Trophoblast cell (in vitro differentiated cells and primary cell): ENCODE results near the gene PXN.

Source experiments
- DNase-seq, 2 donors: peaks; one replicate each; pipeline ENCODE4 v3.0.0-alpha.2; 2016
- H2AFZ ChIP-seq: 2 replicates; pipeline ENCODE4 v1.6.1; 2013; ENCODE audit warnings: low read length, moderate library complexity, mild to moderate bottlenecking; ENCODE audit not compliant: insufficient read depth, poor library complexity
- H2AK5ac ChIP-seq: 2 replicates; pipeline ENCODE4 v1.6.1; 2013; ENCODE audit warnings: mild to moderate bottlenecking, low read length
- H2BK120ac ChIP-seq: 2 replicates; pipeline ENCODE4 v1.6.1; 2013; ENCODE audit warnings: low read length, mild to moderate bottlenecking, moderate library complexity; ENCODE audit not compliant: insufficient read depth, poor library complexity
- H2BK12ac ChIP-seq: 2 replicates; pipeline ENCODE4 v1.6.1; 2013; ENCODE audit warnings: mild to moderate bottlenecking, low read length, moderate library complexity
- H2BK5ac ChIP-seq: 2 replicates; pipeline ENCODE4 v1.6.1; 2013; ENCODE audit warnings: low read length, low read depth, moderate library complexity, mild to moderate bottlenecking; ENCODE audit not compliant: poor library complexity
- H3K14ac ChIP-seq: 2 replicates; pipeline ENCODE4 v1.6.1; 2013; ENCODE audit warnings: mild to moderate bottlenecking, low read length
- H3K18ac ChIP-seq: 2 replicates; pipeline ENCODE4 v1.6.1; 2013; ENCODE audit warnings: mild to moderate bottlenecking, low read length
- H3K23ac ChIP-seq: 2 replicates; pipeline ENCODE4 v1.6.1; 2013; ENCODE audit warnings: low read length
- H3K27ac ChIP-seq: 2 replicates; pipeline ENCODE4 v1.5.1; 2013; ENCODE audit warnings: low read depth, mild to moderate bottlenecking, inconsistent platforms, low read length, moderate library complexity
- H3K27me3 ChIP-seq: 2 replicates; pipeline ENCODE4 v1.6.1; 2013; ENCODE audit warnings: inconsistent platforms, mild to moderate bottlenecking, low read length, moderate library complexity; ENCODE audit not compliant: insufficient read depth
- H3K36me3 ChIP-seq, 2 experiments: 1 replicate in 1 of 2; 2 replicates in 1 of 2; pipeline ENCODE4 v1.6.1; 2013; ENCODE audit warnings: low read length in 2 of 2, mild to moderate bottlenecking in 2 of 2, moderate library complexity in 1 of 2; ENCODE audit not compliant: insufficient read depth in 2 of 2, control insufficient read depth in 1 of 2
- H3K4ac ChIP-seq: 2 replicates; pipeline ENCODE4 v1.6.1; 2013; ENCODE audit warnings: low read depth, mild to moderate bottlenecking, low read length, moderate library complexity
- H3K4me1 ChIP-seq, 2 experiments: 1 replicate in 1 of 2; 2 replicates in 1 of 2; pipeline ENCODE4 v1.6.1; 2013; ENCODE audit warnings: low read length in 2 of 2, mild to moderate bottlenecking in 2 of 2, moderate library complexity in 1 of 2; ENCODE audit not compliant: insufficient read depth in 2 of 2, control insufficient read depth in 1 of 2
- H3K4me2 ChIP-seq: 2 replicates; pipeline ENCODE4 v1.6.1; 2013; ENCODE audit warnings: inconsistent platforms, mild to moderate bottlenecking, low read length, moderate library complexity
- H3K4me3 ChIP-seq: 2 replicates; pipeline ENCODE4 v1.5.1; 2013; ENCODE audit warnings: mild to moderate bottlenecking, low read depth, low read length, inconsistent platforms
- H3K79me1 ChIP-seq: one replicate; pipeline ENCODE4 v1.6.1; 2013; ENCODE audit warnings: low read length
- H3K79me2 ChIP-seq: 2 replicates; pipeline ENCODE4 v1.6.1; 2013; ENCODE audit warnings: low read length, mild to moderate bottlenecking; ENCODE audit not compliant: control insufficient read depth, insufficient read depth, poor library complexity
- H3K9ac ChIP-seq: 2 replicates; pipeline ENCODE4 v1.6.1; 2013; ENCODE audit warnings: mild to moderate bottlenecking, low read length
- H3K9me3 ChIP-seq: 2 replicates; pipeline ENCODE4 v1.6.1; 2013; ENCODE audit warnings: low read depth, mild to moderate bottlenecking, control low read depth, inconsistent platforms, low read length; ENCODE audit not compliant: insufficient read depth
- H4K12ac ChIP-seq: 2 replicates; pipeline ENCODE4 v1.6.1; 2013; ENCODE audit warnings: low read depth, mild to moderate bottlenecking, low read length, moderate library complexity
- H4K8ac ChIP-seq: 2 replicates; pipeline ENCODE4 v1.6.1; 2013; ENCODE audit warnings: low read depth, mild to moderate bottlenecking, low read length, moderate library complexity
- H4K91ac ChIP-seq: one replicate; pipeline ENCODE4 v1.6.1; 2013; ENCODE audit warnings: low read depth, mild to moderate bottlenecking, low read length, moderate library complexity
- WGBS: extraction: QIAGEN DNeasy Blood & Tissue Kit; methylation state at CpG from one replicate; pipeline ENCODE4 v1.1.7; 2013; ENCODE audit warnings: missing lambda C conversion rate; ENCODE audit not compliant: insufficient read length, insufficient coverage; ENCODE audit errors: extremely low coverage; 5-methylcytosine and 5-hydroxymethylcytosine counted together

Gene PXN

GRCh38 chr12:120240495-120240833 is 25.1 kb downstream of the PXN start:
- H2AFZ ChIP-seq, result no peak overlapping the region
- peaks cover 27 to 38% of the 10 kb centered on the region in 2 experiments for H3K4me1 ChIP-seq
- DNase-seq, result no peak
- no peak overlapping the region for H4K91ac ChIP-seq
- no peaks in the 10 kb centered on the region for H3K27me3 ChIP-seq
- H2AK5ac ChIP-seq, result no peak overlapping the region
- H4K12ac ChIP-seq, result no peak overlapping the region
- no peak overlapping the region for H2BK12ac ChIP-seq
- H3K14ac ChIP-seq, result no peak overlapping the region
- peak overlapping the region; percentile 26 for H3K18ac ChIP-seq
- no peak overlapping the region for H3K4me2 ChIP-seq
- peaks cover 2% of the 10 kb centered on the region for H3K9me3 ChIP-seq
- H3K79me1 ChIP-seq, result no peaks in the 10 kb centered on the region
- no peak overlapping the region for H3K9ac ChIP-seq
- no peak overlapping the region for H2BK120ac ChIP-seq
- peaks cover 42% of the 10 kb centered on the region for H3K79me2 ChIP-seq
- no CpG with 5 or more reads among the region's 5 CpGs for WGBS
- no peak overlapping the region for H3K27ac ChIP-seq
- peak overlapping the region; percentile 89 for H3K4ac ChIP-seq
- no peak overlapping the region for H2BK5ac ChIP-seq
- H3K23ac ChIP-seq, result no peak overlapping the region
- H3K4me3 ChIP-seq, result no peak overlapping the region
- peaks cover 9 to 14% of the 10 kb centered on the region in 2 experiments for H3K36me3 ChIP-seq
- H4K8ac ChIP-seq, result no peak overlapping the region

DNA sequence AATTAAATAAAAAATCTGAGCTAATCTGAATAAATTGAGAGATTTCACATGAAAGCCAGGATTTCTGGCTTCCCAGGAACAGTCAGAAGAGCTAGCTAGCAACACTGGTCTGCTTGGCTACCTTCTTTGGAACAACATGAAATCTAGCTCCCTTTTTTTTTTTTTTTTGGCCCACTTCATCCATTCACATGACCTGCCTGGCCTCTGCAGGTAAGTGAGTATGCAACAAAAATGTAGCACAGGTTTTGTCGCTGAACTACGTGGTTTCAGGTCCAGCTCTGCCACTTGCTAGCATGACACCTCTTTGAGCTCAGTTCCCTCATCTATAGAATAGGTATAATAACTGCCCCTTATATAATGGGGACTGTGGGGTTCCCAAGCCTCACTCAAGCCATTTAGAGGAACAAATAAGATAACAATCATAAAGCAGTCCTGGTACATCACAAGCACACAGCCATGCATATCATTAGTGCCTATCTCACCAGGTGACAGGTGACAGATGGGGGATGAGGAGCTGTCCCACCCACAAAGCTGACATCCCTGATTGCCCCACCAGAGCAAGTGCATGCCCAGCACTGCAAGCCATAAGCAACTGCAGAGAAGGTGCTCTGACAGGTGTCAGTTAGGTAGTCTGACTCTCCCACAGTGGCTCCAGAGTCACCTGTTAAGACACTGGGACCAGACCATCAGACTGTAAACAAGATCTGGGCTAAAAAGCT is 25.6 kb downstream of the PXN start:
- Histone ChIP-seq H3K4me3 (no peak overlapping the region), H4K91ac (no peak overlapping the region), H3K23ac (no peak overlapping the region), H4K8ac (no peak overlapping the region), H3K27ac (no peak overlapping the region), H3K4me2 (no peak overlapping the region), H3K9ac (no peak overlapping the region), H4K12ac (no peak overlapping the region), H2BK12ac (no peak overlapping the region), H2BK5ac (no peak overlapping the region), H3K27me3 (no peaks in the 10 kb centered on the region), H3K18ac (no peak overlapping the region), H3K4me1 (peaks cover 29 to 41% of the 10 kb centered on the region in 2 experiments), H3K36me3 (peaks cover 9 to 14% of the 10 kb centered on the region in 2 experiments), H2AK5ac (no peak overlapping the region), H2BK120ac (no peak overlapping the region), H3K9me3 (peaks cover 2% of the 10 kb centered on the region), H2AFZ (no peak overlapping the region), H3K79me2 (peaks cover 45% of the 10 kb centered on the region), H3K79me1 (peaks cover 2% of the 10 kb centered on the region), H3K4ac (peak overlapping the region; percentile 89), H3K14ac (no peak overlapping the region)
- DNase-seq, result peak in 1 of 2 donors; percentile 52
- no CpG with 5 or more reads among the region's 2 CpGs for WGBS

- Histone ChIP-seq H3K18ac (no peak overlapping the region), H2BK120ac (no peak overlapping the region), H3K4me2 (no peak overlapping the region), H2BK12ac (no peak overlapping the region), H4K91ac (no peak overlapping the region), H3K36me3 (peaks cover 9 to 14% of the 10 kb centered on the region in 2 experiments), H2AK5ac (no peak overlapping the region), H3K4ac (peak overlapping the region; percentile 75), H3K4me1 (peaks cover 33 to 48% of the 10 kb centered on the region in 2 experiments), H3K79me1 (peaks cover 4% of the 10 kb centered on the region), H3K9me3 (peaks cover 2% of the 10 kb centered on the region), H3K14ac (no peak overlapping the region), H3K27ac (no peak overlapping the region), H3K9ac (no peak overlapping the region), H3K4me3 (no peak overlapping the region), H3K79me2 (peaks cover 44% of the 10 kb centered on the region), H4K12ac (no peak overlapping the region), H4K8ac (no peak overlapping the region), H2BK5ac (no peak overlapping the region), H3K23ac (no peak overlapping the region), H2AFZ (no peak overlapping the region), H3K27me3 (no peaks in the 10 kb centered on the region)
- no CpG with 5 or more reads among the region's 12 CpGs for WGBS
- DNase-seq, result peak in 1 of 2 donors; percentile 19
These were observed 26.6 kb downstream of the PXN start for GRCh38 chr12:120238839-120239445.

GRCh38 chr12:120238217-120238616 is 27.3 kb downstream of the PXN start:
- Histone ChIP-seq H3K23ac (no peak overlapping the region), H4K8ac (no peak overlapping the region), H2BK12ac (no peak overlapping the region), H3K27me3 (no peaks in the 10 kb centered on the region), H3K4me3 (no peak overlapping the region), H3K27ac (no peak overlapping the region), H3K9me3 (peaks cover 2% of the 10 kb centered on the region), H3K4me1 (peaks cover 41 to 54% of the 10 kb centered on the region in 2 experiments), H3K18ac (peak overlapping the region; percentile 19), H3K14ac (no peak overlapping the region), H3K36me3 (peaks cover 9 to 14% of the 10 kb centered on the region in 2 experiments), H4K91ac (no peak overlapping the region), H3K4ac (peak overlapping the region; percentile 68), H2BK5ac (no peak overlapping the region), H2AFZ (no peak overlapping the region), H4K12ac (no peak overlapping the region), H3K79me2 (peaks cover 44% of the 10 kb centered on the region), H3K79me1 (peaks cover 10% of the 10 kb centered on the region), H2AK5ac (no peak overlapping the region), H3K4me2 (no peak overlapping the region), H2BK120ac (no peak overlapping the region), H3K9ac (no peak overlapping the region)
- WGBS, result no CpG with 5 or more reads among the region's 9 CpGs
- no peak for DNase-seq
